Right lobe of liver (tissue), 4 donors: ENCODE measurements around the gene ZNF107.

Experiments
- CTCF ChIP-seq, 4 donors: fragments of 200-600 bp in 3 of 4; fragments of 450-650 bp in 1 of 4; IDR thresholded peaks; one replicate each; pipeline versions ENCODE4 v1.5.1 to v1.8.0; 2016 to 2022; ENCODE audit warnings: antibody characterized with exemption in 4 of 4, mild to moderate bottlenecking in 2 of 4
- POLR2A ChIP-seq: fragments of 450-650 bp; IDR thresholded peaks from one replicate; pipeline ENCODE4 v1.6.1; 2017; ENCODE audit warnings: antibody characterized with exemption, mild to moderate bottlenecking
- donor health status: DM: no; HTN: no; CAD: no.
- donor health status: DM: no; HTN: no; CAD: no.
- donor health status: DM: no; HTN: yes; CAD: no.

- TF ChIP-seq CTCF (IDR thresholded peaks at IDR 0.05) (no peak), POLR2A (no peak)
Observed at GRCh38 chr7:64634406-64635062, 31.4 kb upstream of the ZNF107 start.
